IMR-90 (cell line): ENCODE data around the gene ABCB9. TPM values are rescaled to one million over a fixed set of nuclear protein-coding genes. Genes with fewer than 3 reads are reported as not detected.

Experiments used
- ATAC-seq: fragments of 200-7000 bp; cut with Tn5 transposase; 2 replicates; pipeline ENCODE4 v1.9.1; 2020; ENCODE audit warnings: low read depth, mild to moderate bottlenecking, moderate library complexity
- BruUV-seq: library from RNA; stranded (reverse); fragments of 400-500 nt; replicated peaks from 2 replicates; lab custom pipeline; 2021; lab: Mats Ljungman, UMichigan
- CTCF ChIA-PET: fragments of 300-600 bp; formaldehyde crosslinking; extraction: SDS; loops from one replicate; lab custom pipeline; 2021; ENCODE audit warnings: antibody characterized with exemption; lab: Yijun Ruan, JAX
- POLR2A ChIA-PET: fragments of 300-600 bp; sonication (Branson Sonifier 250); formaldehyde crosslinking; loops from one replicate; lab custom pipeline; 2022; ENCODE audit warnings: antibody characterized with exemption; ENCODE audit not compliant: unreplicated experiment; lab: Charles Lee
- DNase-seq: peaks from one replicate; pipeline ENCODE4 v3.0.0; 2013
- H2AFZ ChIP-seq: replicated peaks from 2 replicates; pipeline ENCODE3; 2013; ENCODE audit warnings: low read length, mild to moderate bottlenecking; ENCODE audit not compliant: poor library complexity
- H2AK5ac ChIP-seq: 2 replicates; pipeline ENCODE4 v1.6.1; 2013; ENCODE audit warnings: low read depth, low read length, inconsistent platforms
- H2AK9ac ChIP-seq: replicated peaks from 2 replicates; pipeline ENCODE3; 2013; ENCODE audit warnings: mild to moderate bottlenecking, low read depth, low read length, moderate library complexity; ENCODE audit not compliant: poor library complexity
- H2BK120ac ChIP-seq: 2 replicates; pipeline ENCODE4 v1.6.1; 2013; ENCODE audit warnings: low read depth, low read length, inconsistent platforms
- H2BK15ac ChIP-seq: 3 replicates; pipeline ENCODE4 v1.6.1; 2013; ENCODE audit warnings: low read depth, low read length, inconsistent platforms
- H2BK20ac ChIP-seq: 2 replicates; pipeline ENCODE4 v1.6.1; 2013; ENCODE audit warnings: low read depth, mild to moderate bottlenecking, inconsistent platforms, low read length, moderate library complexity
- H2BK5ac ChIP-seq: 2 replicates; pipeline ENCODE4 v1.6.1; 2013; ENCODE audit warnings: mild to moderate bottlenecking, low read depth, low read length, inconsistent platforms; ENCODE audit not compliant: poor library complexity, severe bottlenecking
- H3K14ac ChIP-seq: replicated peaks from 2 replicates; pipeline ENCODE4 v1.6.1; 2013; ENCODE audit warnings: low read depth, low read length, inconsistent platforms
- H3K18ac ChIP-seq: 2 replicates; pipeline ENCODE4 v1.6.1; 2013; ENCODE audit warnings: low read depth, low read length, control low read depth
- H3K23ac ChIP-seq: 2 replicates; pipeline ENCODE4 v1.6.1; 2013; ENCODE audit warnings: low read depth, low read length, inconsistent platforms
- H3K27ac ChIP-seq: 2 replicates; pipeline ENCODE4 v1.5.1; 2013; ENCODE audit warnings: mild to moderate bottlenecking, control low read depth, low read length; ENCODE audit not compliant: insufficient read depth
- H3K27me3 ChIP-seq: 2 replicates; pipeline ENCODE4 v1.6.1; 2013; ENCODE audit warnings: low read length; ENCODE audit not compliant: control insufficient read depth, insufficient read depth
- H3K36me3 ChIP-seq: 2 replicates; pipeline ENCODE4 v1.6.1; 2013; ENCODE audit warnings: low read length, mixed read lengths; ENCODE audit not compliant: control insufficient read depth, insufficient read depth
- H3K4ac ChIP-seq: 2 replicates; pipeline ENCODE4 v1.6.1; 2013; ENCODE audit warnings: low read depth, low read length, inconsistent platforms
- H3K4me1 ChIP-seq: 2 replicates; pipeline ENCODE4 v1.6.1; 2013; ENCODE audit warnings: low read length, mixed read lengths; ENCODE audit not compliant: control insufficient read depth, insufficient read depth
- H3K4me2 ChIP-seq: 2 replicates; pipeline ENCODE4 v1.6.1; 2013; ENCODE audit warnings: low read depth, mild to moderate bottlenecking, control low read depth, low read length, moderate library complexity
- H3K4me3 ChIP-seq: 2 replicates; pipeline ENCODE4 v1.5.1; 2013; ENCODE audit warnings: low read depth, mild to moderate bottlenecking, control low read depth, low read length, moderate library complexity; ENCODE audit not compliant: insufficient read depth
- H3K56ac ChIP-seq: 2 replicates; pipeline ENCODE4 v1.6.1; 2013; ENCODE audit warnings: low read length, inconsistent platforms; ENCODE audit not compliant: insufficient read depth; ENCODE audit errors: extremely low read depth
- H3K79me1 ChIP-seq, 2 experiments: 2 replicates each; pipeline ENCODE4 v1.6.1; 2013; ENCODE audit warnings: low read length in 2 of 2, inconsistent platforms in 1 of 2, low read depth in 1 of 2
- H3K9ac ChIP-seq: 2 replicates; pipeline ENCODE4 v1.6.1; 2013; ENCODE audit warnings: low read depth, low read length, control low read depth
- H3K9me1 ChIP-seq: 2 replicates; pipeline ENCODE4 v1.6.1; 2013; ENCODE audit warnings: low read length, inconsistent platforms; ENCODE audit not compliant: insufficient read depth
- H3K9me3 ChIP-seq: 2 replicates; pipeline ENCODE4 v1.6.1; 2013; ENCODE audit warnings: low read length; ENCODE audit not compliant: control insufficient read depth, insufficient read depth
- H4K20me1 ChIP-seq: 2 replicates; pipeline ENCODE4 v1.6.1; 2013; ENCODE audit warnings: low read length, inconsistent platforms; ENCODE audit not compliant: insufficient read depth
- H4K5ac ChIP-seq: 2 replicates; pipeline ENCODE4 v1.6.1; 2013; ENCODE audit warnings: mild to moderate bottlenecking, low read depth, low read length, control low read depth
- H4K8ac ChIP-seq, 2 experiments: 2 replicates each; pipeline ENCODE4 v1.6.1; 2013; ENCODE audit warnings: low read depth in 2 of 2, low read length in 2 of 2, control low read depth in 1 of 2, inconsistent platforms in 1 of 2
- H4K91ac ChIP-seq: 2 replicates; pipeline ENCODE4 v1.6.1; 2013; ENCODE audit warnings: low read depth, low read length, inconsistent platforms; ENCODE audit not compliant: insufficient read depth
- MXI1 ChIP-seq: IDR thresholded peaks from 2 replicates; pipeline ENCODE4 v1.6.1; 2012; ENCODE audit warnings: low read depth, mild to moderate bottlenecking, low read length, moderate library complexity, borderline replicate concordance
- NFE2L2 ChIP-seq: fragments of 150-350 bp; IDR thresholded peaks from 2 replicates; pipeline ENCODE4 v1.6.1; 2016; ENCODE audit warnings: low read depth, mild to moderate bottlenecking, low read length
- POLR2A ChIP-seq: IDR thresholded peaks from 2 replicates; pipeline ENCODE4 v1.6.1; 2012; ENCODE audit warnings: mild to moderate bottlenecking, low read depth, low read length
- WGBS, 2 experiments: methylation state at CpG; one replicate each; pipeline versions ENCODE4 v1.1.5 to v1.1.7; 2013; ENCODE audit warnings: missing lambda C conversion rate in 2 of 2; ENCODE audit not compliant: insufficient read length in 1 of 2; ENCODE audit errors: extremely low coverage in 2 of 2; 5-methylcytosine and 5-hydroxymethylcytosine counted together
- dilution Hi-C: fragments of 300-500 bp; cut with HindIII; formaldehyde crosslinking; loops from one replicate; pipeline ENCODE4 v1.14.3; 2018; ENCODE audit warnings: low sequenced_read_pairs; ENCODE audit not compliant: unreplicated experiment
- in situ Hi-C: fragments of 300-500 bp; cut with MboI; formaldehyde crosslinking; loops from 3 replicates; pipeline ENCODE4 v1.14.3; 2019; ENCODE audit warnings: low sequenced_read_pairs, inconsistent platforms, mixed read lengths
- intact Hi-C: fragments of 100-400 bp; cut with micrococcal nuclease; formaldehyde crosslinking; loops from 2 replicates; pipeline ENCODE4 v1.10.0; 2022
- polyA plus RNA-seq, 3 experiments: library from polyadenylated mRNA; depleted of rRNA; stranded (reverse); fragments of >200 nt; gene quantifications; 2 replicates each; pipeline ENCODE4 v1.2.3, GENCODE V29; 2012; ENCODE audit warnings: low replicate concordance in 1 of 3
- total RNA-seq: library from RNA; depleted of rRNA; stranded (reverse); fragments of >200 nt; gene quantifications from 2 replicates; pipeline ENCODE4 v1.2.3, GENCODE V29; 2012

Gene ABCB9
- total and polyA plus RNA-seq, 2 of the 4 experiments (the other 2 are of a cell fraction): 5.6 to 8.3 TPM

DNA sequence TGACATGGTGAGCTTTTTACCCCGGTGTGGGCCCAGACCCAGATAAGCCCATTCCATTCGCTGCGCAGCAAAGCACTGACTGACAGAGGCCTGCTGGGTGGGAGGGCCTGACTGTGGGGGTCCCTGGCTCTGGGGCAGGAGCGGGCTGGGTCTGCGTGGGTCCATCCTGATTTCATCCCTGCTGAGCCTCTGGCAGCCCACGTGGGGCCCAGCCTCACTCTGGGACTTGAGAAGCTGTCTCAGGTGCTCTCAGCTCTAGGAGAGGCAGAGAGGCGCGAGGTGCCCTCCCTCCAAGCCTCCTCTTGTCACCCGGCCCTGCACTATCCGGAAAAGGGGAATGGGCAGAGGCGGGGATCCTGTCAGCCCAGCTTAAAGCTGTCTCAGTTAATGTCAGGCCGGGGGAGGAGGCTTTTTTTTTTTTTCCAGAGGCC, 927 bp downstream of the ABCB9 start:
- WGBS, 2 experiments: 67% methylated on average over 3 of the region's 12 CpGs; no CpG with 5 or more reads in 1 of the 2 experiments
- no peaks in the 10 kb centered on the region for H3K36me3 ChIP-seq
- peaks cover 0 to 25% of the 10 kb centered on the region in 2 experiments; a peak in 2 of 4 replicates for H3K79me1 ChIP-seq
- H2AK9ac ChIP-seq: peak overlapping the region; percentile 96
- BruUV-seq: no TSS peak
- no peak overlapping the region for H2BK5ac ChIP-seq
- no peaks in the 10 kb centered on the region for H3K9me3 ChIP-seq
- peak overlapping the region; percentile 32; the same call in 1 of the 2 replicates for H3K9ac ChIP-seq
- no peak overlapping the region; the same call in 1 of the 2 replicates for H3K4me3 ChIP-seq
- H2BK20ac ChIP-seq: no peak overlapping the region
- CTCF ChIA-PET: no interaction called here
- POLR2A ChIA-PET: no interaction called here
- H4K20me1 ChIP-seq: peaks cover 4% of the 10 kb centered on the region
- dilution Hi-C loops: no loop called here
- H2AK5ac ChIP-seq: no peak overlapping the region
- no peak overlapping the region for H3K18ac ChIP-seq
- H2BK15ac ChIP-seq: no peak overlapping the region
- intact Hi-C loops: no loop called here
- H4K5ac ChIP-seq: no peak overlapping the region
- H3K27ac ChIP-seq: no peak overlapping the region
- in situ Hi-C loops: loop anchor here (5.0 to 25.0 kb wide), 2 partner anchors 267 to 328 kb away; partner anchors contain the start of genes MPHOSPH9 and MTRFR
- 0 out of 2 replicates have a peak overlapping the region, but pooled peaks have one; percentile 5 for H3K4ac ChIP-seq
- H2BK120ac ChIP-seq: no peak overlapping the region
- H3K4me1 ChIP-seq: peaks cover 8% of the 10 kb centered on the region
- H3K4me2 ChIP-seq: peak overlapping the region; percentile 91; the same call in 1 of the 2 replicates
- H3K14ac ChIP-seq: 0 out of 2 replicates have a peak overlapping the region, but pooled peaks have one; percentile 65
- no peaks in the 10 kb centered on the region; the same call in 1 of the 2 replicates for H3K9me1 ChIP-seq
- H3K23ac ChIP-seq: 0 out of 2 replicates have a peak overlapping the region, but pooled peaks have one; percentile 31
- H2AFZ ChIP-seq: peak overlapping the region; percentile 67
- ATAC-seq (no peak), DNase-seq (no peak)
- H3K27me3 ChIP-seq: no peaks in the 10 kb centered on the region
- no peak overlapping the region for H3K56ac ChIP-seq
- TF ChIP-seq MXI1: no peak
- TF ChIP-seq NFE2L2: no peak
- no peak for TF ChIP-seq POLR2A
- H4K8ac ChIP-seq: no peak overlapping the region; a peak in 1 of 4 replicates
- H4K91ac ChIP-seq: no peak overlapping the region
